Inflammatory macrophage treated with lipopolysaccharide for 4 hours (primary cell): ENCODE data around the gene PCDHGB3.
"Not testable (repeated sequence)": the region's sequence is repeated elsewhere in the genome, so short reads cannot be mapped to it uniquely, and the experiment has no call there.

ENCODE experiments used
- DNase-seq: peaks from one replicate; pipeline ENCODE4 v3.0.0-alpha.2; 2020

PCDHGB3 gene

DNA sequence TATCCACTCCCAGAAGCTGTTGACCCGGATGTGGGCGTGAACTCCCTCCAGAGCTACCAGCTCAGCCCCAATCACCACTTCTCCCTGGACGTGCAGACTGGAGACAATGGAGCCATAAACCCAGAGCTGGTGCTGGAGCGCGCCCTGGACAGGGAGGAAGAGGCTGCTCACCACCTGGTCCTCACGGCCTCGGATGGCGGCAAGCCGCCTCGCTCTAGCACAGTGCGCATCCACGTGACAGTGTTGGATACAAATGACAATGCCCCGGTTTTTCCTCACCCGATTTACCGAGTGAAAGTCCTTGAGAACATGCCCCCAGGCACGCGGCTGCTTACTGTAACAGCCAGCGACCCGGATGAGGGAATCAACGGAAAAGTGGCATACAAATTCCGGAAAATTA is 23.2 kb downstream of the PCDHGB3 start:
- DNase-seq = no peak

DNA sequence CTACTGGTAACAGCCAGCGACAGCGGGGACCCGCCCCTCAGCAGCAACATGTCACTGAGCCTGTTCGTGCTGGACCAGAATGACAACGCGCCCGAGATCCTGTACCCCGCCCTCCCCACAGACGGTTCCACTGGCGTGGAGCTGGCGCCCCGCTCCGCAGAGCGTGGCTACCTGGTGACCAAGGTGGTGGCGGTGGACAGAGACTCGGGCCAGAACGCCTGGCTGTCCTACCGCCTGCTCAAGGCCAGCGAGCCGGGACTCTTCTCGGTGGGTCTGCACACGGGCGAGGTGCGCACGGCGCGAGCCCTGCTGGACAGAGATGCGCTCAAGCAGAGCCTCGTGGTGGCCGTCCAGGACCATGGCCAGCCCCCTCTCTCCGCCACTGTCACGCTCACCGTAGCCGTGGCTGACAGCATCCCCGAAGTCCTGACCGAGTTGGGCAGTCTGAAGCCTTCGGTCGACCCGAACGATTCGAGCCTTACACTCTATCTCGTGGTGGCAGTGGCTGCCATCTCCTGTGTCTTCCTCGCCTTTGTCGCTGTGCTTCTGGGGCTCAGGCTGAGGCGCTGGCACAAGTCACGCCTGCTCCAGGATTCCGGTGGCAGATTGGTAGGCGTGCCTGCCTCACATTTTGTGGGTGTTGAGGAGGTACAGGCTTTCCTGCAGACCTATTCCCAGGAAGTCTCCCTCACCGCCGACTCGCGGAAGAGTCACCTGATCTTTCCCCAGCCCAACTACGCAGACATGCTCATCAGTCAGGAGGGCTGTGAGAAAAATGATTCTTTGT is 24.6 kb downstream of the PCDHGB3 start:
- not testable (repeated sequence) for DNase-seq

DNA sequence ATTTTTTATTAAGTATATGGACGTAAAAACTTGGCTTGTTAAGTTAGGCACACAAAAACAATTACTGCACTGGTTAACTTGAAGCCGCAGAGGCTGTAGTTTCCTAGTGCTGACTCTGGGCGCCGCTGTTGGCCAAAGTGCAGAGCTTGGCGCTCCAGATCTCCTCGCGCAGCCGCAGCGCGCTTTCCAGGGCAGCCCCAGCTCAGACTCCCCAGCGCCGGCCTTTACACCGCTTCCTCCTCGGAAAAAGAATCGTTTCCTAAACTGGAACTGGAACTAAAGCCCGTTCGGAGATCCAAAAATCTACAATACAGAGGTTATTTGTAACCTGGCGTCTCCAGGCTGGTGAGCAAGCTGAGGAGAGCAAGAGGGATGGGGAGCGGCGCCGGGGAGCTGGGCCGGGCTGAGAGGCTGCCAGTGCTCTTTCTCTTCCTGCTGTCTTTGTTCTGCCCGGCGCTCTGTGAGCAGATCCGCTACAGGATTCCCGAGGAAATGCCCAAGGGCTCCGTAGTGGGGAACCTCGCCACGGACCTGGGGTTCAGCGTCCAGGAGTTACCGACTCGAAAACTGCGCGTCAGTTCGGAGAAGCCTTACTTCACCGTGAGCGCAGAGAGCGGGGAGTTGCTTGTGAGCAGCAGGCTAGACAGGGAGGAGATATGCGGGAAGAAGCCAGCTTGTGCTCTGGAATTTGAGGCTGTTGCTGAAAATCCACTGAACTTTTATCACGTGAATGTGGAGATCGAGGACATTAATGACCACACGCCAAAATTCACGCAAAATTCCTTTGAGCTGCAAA is 27.9 kb downstream of the PCDHGB3 start, which contains the start of gene PCDHGB5:
Gene PCDHGB5, plus strand, starts transcription at position 192 of the 796 bp plus-strand sequence. Its CDS starts 181 bp downstream, at position 373.
- DNase-seq = peak; percentile 43

DNA sequence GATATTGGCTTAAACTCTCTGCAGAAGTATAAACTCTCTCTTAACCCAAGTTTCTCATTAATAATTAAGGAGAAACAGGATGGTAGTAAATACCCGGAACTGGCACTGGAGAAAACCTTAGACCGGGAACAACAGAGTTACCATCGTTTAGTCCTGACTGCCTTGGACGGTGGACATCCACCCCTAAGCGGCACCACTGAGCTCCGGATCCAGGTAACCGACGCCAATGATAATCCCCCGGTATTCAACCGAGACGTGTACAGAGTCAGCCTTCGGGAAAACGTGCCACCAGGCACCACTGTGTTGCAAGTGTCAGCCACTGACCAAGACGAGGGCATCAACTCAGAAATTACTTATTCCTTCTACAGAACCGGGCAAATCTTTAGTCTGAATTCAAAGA is 28.6 kb downstream of the PCDHGB3 start:
- no peak for DNase-seq

DNA sequence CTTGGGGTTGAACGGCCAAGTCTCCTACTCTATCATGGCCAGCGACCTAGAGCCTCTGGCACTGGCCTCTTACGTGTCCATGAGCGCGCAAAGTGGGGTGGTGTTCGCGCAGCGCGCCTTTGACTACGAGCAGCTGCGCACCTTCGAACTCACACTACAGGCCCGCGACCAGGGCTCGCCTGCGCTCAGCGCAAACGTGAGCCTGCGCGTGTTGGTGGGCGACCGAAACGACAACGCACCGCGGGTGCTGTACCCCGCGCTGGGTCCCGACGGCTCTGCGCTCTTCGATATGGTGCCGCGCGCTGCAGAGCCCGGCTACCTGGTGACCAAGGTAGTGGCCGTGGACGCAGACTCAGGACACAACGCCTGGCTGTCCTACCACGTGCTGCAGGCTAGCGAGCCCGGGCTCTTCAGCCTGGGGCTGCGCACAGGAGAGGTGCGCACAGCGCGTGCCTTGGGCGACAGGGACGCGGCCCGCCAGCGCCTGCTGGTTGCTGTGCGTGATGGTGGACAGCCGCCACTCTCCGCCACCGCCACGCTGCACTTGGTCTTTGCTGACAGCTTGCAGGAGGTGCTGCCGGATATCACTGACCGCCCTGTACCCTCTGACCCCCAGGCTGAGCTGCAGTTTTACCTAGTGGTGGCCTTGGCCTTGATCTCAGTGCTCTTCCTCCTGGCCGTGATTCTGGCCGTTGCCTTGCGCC is 29.7 kb downstream of the PCDHGB3 start:
- no peak for DNase-seq

DNA sequence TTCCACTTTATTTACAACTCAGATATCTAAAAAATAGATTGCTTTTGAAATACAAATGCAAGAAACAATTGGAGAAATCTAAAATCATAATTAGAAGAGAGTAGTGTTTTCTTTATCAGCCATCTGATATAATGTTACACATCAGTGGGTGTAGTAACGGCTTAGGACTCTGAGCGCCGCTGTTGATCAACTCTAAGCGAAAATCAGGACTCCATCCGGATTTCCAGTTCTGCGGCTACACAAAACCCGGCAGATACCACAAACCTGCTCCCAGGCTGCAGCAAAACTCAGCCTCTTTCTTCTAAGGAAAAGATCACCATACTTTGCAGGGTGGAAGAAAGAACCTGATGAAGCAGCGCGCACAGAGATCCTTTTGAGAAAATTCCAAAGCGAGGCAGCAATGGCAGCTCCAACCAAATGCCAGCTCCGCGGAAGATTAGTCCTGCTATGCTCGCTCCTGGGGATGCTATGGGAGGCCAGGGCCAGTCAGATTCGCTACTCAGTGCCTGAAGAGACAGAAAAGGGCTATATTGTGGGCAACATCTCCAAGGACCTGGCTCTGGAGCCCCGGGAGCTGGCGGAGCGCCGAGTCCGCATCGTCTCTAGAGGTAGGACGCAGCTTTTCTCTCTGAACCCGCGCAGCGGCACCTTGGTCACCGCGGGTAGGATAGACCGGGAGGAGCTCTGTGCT is 32.7 kb downstream of the PCDHGB3 start, which contains the start of gene PCDHGA9:
Gene PCDHGA9, plus strand, starts transcription at position 226 of the 691 bp plus-strand sequence. Its CDS starts 175 bp downstream, at position 401.
- DNase-seq = peak; percentile 39

DNA sequence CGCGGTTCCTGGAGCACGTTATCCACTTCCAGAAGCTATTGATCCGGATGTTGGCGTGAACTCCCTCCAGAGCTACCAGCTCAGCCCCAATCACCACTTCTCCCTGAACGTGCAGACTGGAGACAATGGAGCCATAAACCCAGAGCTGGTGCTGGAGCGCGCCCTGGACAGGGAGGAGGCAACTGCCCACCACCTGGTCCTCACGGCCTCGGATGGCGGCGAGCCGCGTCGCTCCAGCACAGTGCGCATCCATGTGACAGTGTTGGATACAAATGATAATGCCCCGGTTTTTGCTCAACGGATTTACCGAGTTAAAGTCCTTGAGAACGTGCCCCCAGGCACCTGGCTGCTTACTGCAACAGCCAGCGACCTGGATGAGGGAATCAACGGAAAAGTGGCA is 33.3 kb downstream of the PCDHGB3 start:
- DNase-seq = no peak

DNA sequence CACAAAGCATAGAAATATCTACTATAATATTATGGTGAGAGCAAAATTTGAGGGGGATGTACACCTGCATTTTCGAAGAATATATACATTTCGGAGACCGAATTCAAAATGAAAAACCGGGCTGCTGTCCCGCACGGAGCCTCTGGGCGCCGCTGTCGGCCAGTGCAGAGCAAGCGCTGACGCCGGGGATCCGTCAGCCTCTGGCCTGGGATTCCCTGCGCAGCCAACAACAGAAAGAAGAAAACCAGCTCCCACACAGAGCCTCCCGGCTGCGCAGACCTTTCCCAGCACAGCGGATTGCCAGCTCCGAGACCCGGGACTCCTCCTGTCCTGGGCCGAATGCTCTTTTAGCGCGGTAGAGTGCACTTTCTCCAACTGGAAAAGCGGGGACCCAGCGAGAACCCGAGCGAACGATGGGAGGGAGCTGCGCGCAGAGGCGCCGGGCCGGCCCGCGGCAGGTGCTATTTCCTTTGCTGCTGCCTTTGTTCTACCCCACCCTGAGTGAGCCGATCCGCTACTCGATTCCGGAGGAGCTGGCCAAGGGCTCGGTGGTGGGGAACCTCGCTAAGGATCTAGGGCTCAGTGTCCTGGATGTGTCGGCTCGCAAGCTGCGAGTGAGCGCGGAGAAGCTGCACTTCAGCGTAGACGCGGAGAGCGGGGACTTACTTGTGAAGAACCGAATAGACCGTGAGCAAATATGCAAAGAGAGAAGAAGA is 37.9 kb downstream of the PCDHGB3 start, which contains the start of gene PCDHGB6:
Gene PCDHGB6, plus strand, starts transcription at position 232 of the 716 bp plus-strand sequence. Its CDS starts 182 bp downstream, at position 414.
- peak; percentile 52 for DNase-seq

DNA sequence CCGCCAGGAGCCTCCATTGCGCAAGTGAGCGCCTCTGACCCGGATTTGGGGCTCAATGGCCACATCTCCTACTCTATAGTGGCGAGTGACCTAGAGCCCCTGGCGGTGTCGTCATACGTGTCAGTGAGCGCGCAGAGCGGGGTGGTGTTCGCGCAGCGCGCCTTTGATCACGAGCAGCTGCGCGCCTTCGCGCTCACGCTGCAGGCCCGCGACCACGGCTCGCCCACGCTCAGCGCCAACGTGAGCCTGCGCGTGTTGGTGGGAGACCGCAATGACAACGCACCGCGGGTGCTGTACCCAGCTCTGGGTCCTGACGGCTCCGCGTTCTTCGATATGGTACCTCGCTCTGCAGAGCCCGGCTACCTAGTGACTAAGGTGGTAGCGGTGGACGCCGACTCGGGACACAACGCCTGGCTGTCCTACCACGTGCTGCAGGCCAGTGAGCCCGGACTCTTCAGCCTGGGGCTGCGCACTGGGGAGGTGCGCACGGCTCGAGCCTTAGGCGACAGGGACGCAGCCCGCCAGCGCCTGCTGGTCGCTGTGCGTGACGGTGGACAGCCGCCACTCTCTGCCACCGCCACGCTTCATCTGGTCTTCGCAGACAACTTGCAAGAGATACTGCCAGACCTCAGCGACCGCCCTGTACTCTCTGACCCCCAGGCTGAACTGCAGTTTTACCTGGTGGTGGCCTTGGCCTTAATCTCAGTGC is 39.7 kb downstream of the PCDHGB3 start:
- DNase-seq = no peak

DNA sequence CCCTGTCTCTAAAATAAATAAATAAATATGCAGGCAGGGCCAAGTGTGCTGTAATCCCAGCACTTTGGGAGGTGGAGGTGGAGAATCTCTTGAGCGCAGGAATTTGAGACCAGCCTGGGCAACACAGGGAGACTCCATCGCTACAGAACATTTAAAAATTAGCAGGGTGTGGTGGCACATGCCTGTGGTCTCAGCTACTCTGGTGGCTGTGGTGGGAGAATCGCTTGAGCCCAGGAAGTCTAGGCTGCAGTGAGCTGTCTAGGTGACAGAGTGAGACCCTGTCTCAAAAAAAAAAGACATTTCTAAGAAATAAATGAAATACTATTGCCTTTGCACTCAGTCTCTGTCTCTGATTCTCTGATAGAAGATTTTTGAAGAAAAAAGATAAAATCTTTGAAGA is 41.5 kb downstream of the PCDHGB3 start:
- DNase-seq = no peak

DNA sequence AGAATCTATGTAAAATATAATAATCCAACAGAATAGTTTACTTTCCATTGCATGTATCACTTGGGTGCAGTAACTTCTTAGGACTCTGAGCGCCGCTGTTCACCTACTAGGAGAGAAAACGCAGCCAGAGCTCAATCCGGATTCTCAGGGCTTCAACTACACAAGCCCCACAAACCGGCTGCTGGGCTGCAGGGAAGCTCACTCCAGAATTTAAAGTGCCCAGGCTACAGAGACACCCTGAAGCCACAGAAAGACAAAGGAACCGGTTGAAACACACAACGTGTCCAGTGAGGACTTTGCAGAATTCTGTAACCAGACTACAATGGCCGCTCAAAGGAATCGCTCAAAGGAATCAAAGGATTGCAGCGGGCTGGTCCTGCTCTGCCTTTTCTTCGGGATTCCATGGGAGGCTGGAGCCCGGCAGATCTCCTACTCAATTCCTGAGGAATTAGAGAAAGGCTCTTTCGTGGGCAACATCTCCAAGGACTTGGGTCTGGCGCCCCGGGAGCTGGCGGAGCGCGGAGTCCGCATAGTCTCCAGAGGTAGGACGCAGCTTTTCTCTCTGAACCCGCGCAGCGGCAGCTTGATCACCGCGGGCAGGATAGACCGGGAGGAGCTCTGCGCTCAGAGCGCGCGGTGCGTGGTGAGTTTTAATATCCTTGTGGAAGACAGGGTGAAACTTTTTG is 43.0 kb downstream of the PCDHGB3 start, which contains the start of gene PCDHGA10:
Gene PCDHGA10, plus strand, starts transcription at position 134 of the 686 bp plus-strand sequence. Its CDS starts 189 bp downstream, at position 323.
- peak; percentile 68 for DNase-seq

DNA sequence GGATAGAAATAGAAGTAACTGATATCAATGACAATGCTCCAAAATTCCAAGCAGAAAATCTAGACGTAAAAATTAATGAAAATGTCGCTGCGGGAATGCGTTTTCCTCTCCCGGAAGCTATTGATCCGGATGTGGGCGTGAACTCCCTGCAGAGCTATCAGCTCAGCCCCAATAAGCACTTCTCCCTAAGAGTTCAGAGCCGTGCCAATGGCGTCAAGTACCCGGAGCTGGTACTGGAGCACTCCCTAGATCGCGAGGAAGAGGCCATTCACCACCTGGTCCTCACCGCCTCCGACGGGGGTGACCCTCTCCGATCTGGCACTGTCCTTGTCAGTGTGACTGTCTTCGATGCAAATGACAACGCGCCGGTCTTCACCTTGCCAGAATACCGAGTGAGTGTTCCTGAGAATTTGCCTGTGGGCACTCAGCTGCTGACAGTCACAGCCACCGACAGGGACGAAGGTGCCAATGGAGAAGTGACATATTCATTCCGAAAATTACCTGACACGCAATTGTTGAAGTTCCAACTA is 43.6 kb downstream of the PCDHGB3 start:
- DNase-seq = no peak

DNA sequence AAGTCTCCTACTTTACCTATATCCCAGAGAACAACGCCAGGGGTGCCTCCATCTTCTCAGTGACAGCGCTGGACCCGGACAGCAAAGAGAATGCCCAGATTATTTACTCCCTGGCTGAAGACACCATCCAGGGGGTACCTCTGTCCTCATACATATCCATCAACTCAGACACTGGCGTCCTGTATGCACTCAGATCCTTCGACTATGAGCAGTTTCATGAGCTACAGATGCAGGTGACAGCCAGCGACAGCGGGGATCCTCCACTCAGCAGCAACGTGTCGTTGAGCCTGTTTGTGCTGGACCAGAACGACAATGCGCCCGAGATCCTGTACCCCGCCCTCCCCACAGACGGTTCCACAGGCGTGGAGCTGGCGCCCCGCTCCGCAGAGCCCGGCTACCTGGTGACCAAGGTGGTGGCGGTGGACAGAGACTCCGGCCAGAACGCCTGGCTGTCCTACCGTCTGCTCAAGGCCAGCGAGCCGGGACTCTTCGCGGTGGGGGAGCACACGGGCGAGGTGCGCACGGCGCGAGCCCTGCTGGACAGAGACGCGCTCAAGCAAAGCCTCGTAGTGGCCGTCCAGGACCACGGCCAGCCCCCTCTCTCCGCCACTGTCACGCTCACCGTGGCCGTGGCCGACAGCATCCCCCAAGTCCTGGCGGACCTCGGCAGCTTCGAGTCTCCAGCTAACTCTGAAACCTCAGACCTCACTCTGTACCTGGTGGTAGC is 44.7 kb downstream of the PCDHGB3 start:
- not testable (repeated sequence) for DNase-seq

DNA sequence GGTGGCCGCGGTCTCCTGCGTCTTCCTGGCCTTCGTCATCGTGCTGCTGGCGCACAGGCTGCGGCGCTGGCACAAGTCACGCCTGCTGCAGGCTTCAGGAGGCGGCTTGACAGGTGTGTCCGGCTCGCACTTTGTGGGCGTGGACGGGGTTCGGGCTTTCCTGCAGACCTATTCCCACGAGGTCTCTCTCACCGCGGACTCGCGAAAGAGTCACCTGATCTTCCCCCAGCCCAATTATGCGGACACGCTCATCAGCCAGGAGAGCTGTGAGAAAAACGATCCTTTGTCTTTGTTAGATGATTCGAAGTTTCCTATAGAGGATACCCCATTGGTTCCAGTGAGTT is 45.2 kb downstream of the PCDHGB3 start:
- not testable (repeated sequence) for DNase-seq

DNA sequence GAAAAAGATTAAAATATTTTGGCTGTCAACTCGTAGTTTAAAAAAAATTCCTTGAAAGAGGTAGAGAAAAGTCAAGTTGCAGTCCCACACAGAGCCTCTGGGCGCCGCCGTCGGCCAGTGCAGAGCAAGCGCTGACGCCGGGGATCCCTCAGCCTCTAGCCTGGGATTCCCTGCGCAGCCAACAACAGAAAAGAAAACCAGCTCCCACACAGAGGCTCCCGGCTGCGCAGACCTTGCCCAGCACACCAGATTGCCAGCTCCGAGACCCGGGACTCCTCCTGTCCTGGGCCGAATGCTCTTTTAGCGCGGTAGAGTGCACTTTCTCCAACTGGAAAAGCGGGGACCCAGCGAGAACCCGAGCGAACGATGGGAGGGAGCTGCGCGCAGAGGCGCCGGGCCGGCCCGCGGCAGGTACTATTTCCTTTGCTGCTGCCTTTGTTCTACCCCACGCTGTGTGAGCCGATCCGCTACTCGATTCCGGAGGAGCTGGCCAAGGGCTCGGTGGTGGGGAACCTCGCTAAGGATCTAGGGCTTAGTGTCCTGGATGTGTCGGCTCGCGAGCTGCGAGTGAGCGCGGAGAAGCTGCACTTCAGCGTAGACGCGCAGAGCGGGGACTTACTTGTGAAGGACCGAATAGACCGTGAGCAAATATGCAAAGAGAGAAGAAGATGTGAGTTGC is 47.6 kb downstream of the PCDHGB3 start, which contains the start of gene PCDHGB7:
Gene PCDHGB7, plus strand, starts transcription at position 184 of the 679 bp plus-strand sequence. Its CDS starts 183 bp downstream, at position 367.
- peak; percentile 80 for DNase-seq

DNA sequence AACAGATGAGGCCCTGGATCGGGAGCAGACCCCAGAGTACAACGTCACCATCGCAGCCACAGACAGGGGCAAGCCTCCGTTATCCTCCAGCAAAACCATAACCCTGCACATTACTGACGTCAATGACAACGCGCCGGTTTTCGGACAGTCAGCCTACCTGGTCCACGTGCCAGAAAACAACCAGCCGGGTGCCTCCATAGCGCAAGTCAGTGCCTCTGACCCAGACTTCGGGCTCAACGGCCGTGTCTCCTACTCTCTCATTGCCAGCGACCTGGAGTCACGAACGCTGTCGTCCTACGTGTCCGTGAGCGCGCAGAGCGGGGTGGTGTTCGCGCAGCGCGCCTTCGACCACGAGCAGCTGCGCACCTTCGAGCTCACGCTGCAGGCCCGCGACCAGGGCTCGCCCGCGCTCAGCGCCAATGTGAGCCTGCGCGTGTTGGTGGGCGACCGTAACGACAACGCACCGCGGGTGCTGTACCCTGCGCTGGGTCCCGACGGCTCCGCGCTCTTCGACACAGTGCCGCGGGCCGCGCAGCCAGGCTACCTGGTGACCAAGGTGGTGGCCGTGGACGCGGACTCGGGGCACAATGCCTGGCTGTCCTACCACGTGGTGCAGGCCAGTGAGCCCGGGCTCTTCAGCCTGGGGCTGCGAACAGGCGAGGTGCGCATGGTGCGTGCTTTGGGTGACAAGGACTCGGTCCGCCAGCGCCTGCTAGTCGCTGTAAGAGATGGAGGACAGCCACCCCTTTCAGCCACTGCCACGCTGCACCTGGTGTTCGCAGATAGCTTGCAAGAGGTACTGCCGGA is 49.2 kb downstream of the PCDHGB3 start:
- no peak for DNase-seq

DNA sequence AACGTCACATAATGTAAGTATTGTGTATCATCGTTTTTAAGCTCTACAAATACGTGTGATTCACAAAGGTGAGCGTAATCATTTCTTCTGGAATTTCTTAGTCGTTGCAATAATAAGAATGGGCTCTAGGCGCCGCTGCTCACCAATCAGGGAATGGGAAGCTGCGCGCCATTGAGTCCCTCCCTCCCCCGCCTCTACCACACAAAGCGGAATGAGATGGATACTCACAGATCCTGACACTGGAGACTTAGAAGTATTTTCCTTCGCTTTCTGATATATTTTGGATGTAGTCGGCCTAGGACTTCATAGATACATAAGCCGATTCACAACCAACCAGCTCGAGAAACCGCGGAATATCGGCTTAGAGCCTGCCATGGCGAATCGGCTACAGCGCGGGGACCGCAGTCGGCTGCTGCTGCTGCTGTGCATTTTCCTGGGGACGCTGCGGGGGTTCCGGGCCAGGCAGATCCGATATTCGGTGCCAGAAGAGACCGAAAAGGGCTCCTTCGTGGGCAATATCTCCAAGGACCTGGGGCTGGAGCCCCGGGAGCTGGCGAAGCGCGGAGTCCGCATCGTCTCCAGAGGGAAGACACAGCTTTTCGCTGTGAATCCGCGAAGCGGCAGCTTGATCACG is 50.9 kb downstream of the PCDHGB3 start, which contains the start of gene PCDHGA11:
Gene PCDHGA11, plus strand, starts transcription at position 197 of the 634 bp plus-strand sequence. Its CDS starts 177 bp downstream, at position 374.
- peak; percentile 76 for DNase-seq
